HL-60 (cell line): ENCODE data around the gene CADM1.

Experiments
- DNase-seq, 2 experiments: peaks; one replicate each; pipeline ENCODE4 v3.0.0-alpha.2; 2010 to 2020; ENCODE audit warnings: low read depth in 1 of 2, low spot score in 1 of 2
- H3K27ac ChIP-seq: fragments of 250-450 bp; sonication (Bioruptor Pico); replicated peaks from 2 replicates; pipeline ENCODE4 v1.5.1; 2020; ENCODE audit warnings: mild to moderate bottlenecking, moderate library complexity
- H3K27me3 ChIP-seq: fragments of 250-450 bp; sonication (Bioruptor Pico); 2 replicates; pipeline ENCODE4 v1.5.1; 2021; ENCODE audit warnings: mild to moderate bottlenecking, moderate library complexity; ENCODE audit not compliant: insufficient read depth, poor library complexity, severe bottlenecking
- H3K4me3 ChIP-seq: replicated peaks from 2 replicates; pipeline ENCODE4 v1.5.1; 2011; ENCODE audit warnings: mild to moderate bottlenecking, control low read depth, low read length; ENCODE audit not compliant: insufficient read depth
- CTCF ChIP-seq: IDR thresholded peaks from one replicate; pipeline ENCODE4 v1.5.1; 2011; ENCODE audit warnings: low read length, control low read depth, inconsistent platforms; ENCODE audit not compliant: insufficient read depth
- GABPA ChIP-seq: IDR thresholded peaks from 2 replicates; pipeline ENCODE4 v1.6.1; 2012; ENCODE audit warnings: low read depth
- POLR2AphosphoS5 ChIP-seq: IDR thresholded peaks from 2 replicates; pipeline ENCODE4 v1.6.1; 2012; ENCODE audit warnings: low read depth
- SPI1 ChIP-seq: IDR thresholded peaks from 2 replicates; pipeline ENCODE4 v1.6.1; 2012; ENCODE audit warnings: low read depth, mild to moderate bottlenecking, borderline replicate concordance
- TF ChIP-seq, protein P1 (sequence below): IDR thresholded peaks from 2 replicates; pipeline ENCODE4 v1.6.1; 2012; ENCODE audit warnings: low read depth; ENCODE audit not compliant: insufficient replicate concordance

The CADM1 gene

DNA sequence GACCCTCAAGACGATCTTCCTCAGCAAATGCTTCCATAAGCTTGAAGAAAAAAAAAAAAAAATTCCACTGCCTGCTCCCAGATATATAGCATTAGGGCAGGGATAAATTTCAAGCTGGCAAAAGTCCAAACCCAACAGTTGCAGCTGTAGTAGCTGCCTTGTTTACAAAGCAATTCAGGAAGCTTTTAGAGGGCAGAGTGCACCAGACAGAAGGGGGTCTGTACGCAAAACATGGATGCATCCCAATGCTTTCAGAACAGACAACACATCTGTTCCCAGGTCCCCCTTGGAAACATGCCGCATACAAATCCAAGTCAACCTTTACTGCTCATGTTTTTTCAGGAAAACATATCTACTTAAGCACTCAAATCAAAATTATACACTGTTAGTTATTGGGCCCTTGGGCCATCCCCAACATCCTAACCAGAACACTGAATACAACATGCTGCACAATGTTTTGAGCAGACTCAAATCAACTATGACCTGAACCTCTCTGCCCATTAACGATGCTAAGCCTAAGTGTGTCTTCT, 94.5 kb downstream of the CADM1 start:
- TF ChIP-seq, protein P1, sequence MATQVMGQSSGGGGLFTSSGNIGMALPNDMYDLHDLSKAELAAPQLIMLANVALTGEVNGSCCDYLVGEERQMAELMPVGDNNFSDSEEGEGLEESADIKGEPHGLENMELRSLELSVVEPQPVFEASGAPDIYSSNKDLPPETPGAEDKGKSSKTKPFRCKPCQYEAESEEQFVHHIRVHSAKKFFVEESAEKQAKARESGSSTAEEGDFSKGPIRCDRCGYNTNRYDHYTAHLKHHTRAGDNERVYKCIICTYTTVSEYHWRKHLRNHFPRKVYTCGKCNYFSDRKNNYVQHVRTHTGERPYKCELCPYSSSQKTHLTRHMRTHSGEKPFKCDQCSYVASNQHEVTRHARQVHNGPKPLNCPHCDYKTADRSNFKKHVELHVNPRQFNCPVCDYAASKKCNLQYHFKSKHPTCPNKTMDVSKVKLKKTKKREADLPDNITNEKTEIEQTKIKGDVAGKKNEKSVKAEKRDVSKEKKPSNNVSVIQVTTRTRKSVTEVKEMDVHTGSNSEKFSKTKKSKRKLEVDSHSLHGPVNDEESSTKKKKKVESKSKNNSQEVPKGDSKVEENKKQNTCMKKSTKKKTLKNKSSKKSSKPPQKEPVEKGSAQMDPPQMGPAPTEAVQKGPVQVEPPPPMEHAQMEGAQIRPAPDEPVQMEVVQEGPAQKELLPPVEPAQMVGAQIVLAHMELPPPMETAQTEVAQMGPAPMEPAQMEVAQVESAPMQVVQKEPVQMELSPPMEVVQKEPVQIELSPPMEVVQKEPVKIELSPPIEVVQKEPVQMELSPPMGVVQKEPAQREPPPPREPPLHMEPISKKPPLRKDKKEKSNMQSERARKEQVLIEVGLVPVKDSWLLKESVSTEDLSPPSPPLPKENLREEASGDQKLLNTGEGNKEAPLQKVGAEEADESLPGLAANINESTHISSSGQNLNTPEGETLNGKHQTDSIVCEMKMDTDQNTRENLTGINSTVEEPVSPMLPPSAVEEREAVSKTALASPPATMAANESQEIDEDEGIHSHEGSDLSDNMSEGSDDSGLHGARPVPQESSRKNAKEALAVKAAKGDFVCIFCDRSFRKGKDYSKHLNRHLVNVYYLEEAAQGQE = no peak
- no peak for TF ChIP-seq POLR2AphosphoS5
- TF ChIP-seq CTCF = no peak
- no peak for TF ChIP-seq GABPA
- no peak for TF ChIP-seq SPI1
- Histone ChIP-seq H3K4me3 (no peak overlapping the region), H3K27me3 (peaks cover 4% of the 10 kb centered on the region), H3K27ac (no peak overlapping the region)
- no peak for DNase-seq

GRCh38 chr11:115409116-115409670, 95.0 kb downstream of the CADM1 start:
- H3K4me3 ChIP-seq = no peak overlapping the region
- no peak overlapping the region for H3K27ac ChIP-seq
- TF ChIP-seq CTCF = no peak
- TF ChIP-seq SPI1 = no peak
- no peak for TF ChIP-seq POLR2AphosphoS5
- TF ChIP-seq, protein P1 = no peak
- no peak for TF ChIP-seq GABPA
- no peak for DNase-seq
- peaks cover 4% of the 10 kb centered on the region for H3K27me3 ChIP-seq

GRCh38 chr11:115408036-115408921, 95.9 kb downstream of the CADM1 start:
- DNase-seq = no peak
- Histone ChIP-seq H3K27ac (no peak overlapping the region), H3K4me3 (no peak overlapping the region), H3K27me3 (peaks cover 4% of the 10 kb centered on the region)
- TF ChIP-seq POLR2AphosphoS5 (no peak), GABPA (no peak), SPI1 (no peak), CTCF (no peak)
- TF ChIP-seq, protein P1 = no peak
